Measurements from ENCODE around the gene SLC6A1. TPM values are rescaled to one million over a fixed set of nuclear protein-coding genes. Genes with fewer than 3 reads are reported as not detected.
A peak's percentile ranks its signal among the peaks of the same experiment; 100 is the strongest.

Gene SLC6A1
- total and polyA plus RNA-seq, 4 donors = 16.0 to 71.9 (median 33.8) TPM

GRCh38 chr3:11019116-11019819 lies 26.7 kb downstream of the SLC6A1 start (continued):
- no peak for TF ChIP-seq FOXA2 (IDR thresholded peaks at IDR 0.05)
- TF ChIP-seq EGR1 (IDR thresholded peaks at IDR 0.05; ENCODE audit: low read depth in 2 of 2) = no peak
- TF ChIP-seq RXRA (IDR thresholded peaks at IDR 0.05) = no peak
- no peak for TF ChIP-seq SP1 (IDR thresholded peaks at IDR 0.05)
- no peak for TF ChIP-seq FOXA1 (IDR thresholded peaks at IDR 0.05)

- peak overlapping the region in 1 of 2 donors; percentile 59 for H3K27ac ChIP-seq (ENCODE audit: low read depth in 1 of 2, low read length in 2 of 2)
- no peak overlapping the region for H3K4me3 ChIP-seq (ENCODE audit: low read depth in 1 of 3, low read length in 3 of 3)
- no peak for DNase-seq (ENCODE audit: low spot score)
- peaks cover 3 to 32% (median 14%) of the 10 kb centered on the region in 4 donors for H3K36me3 ChIP-seq (ENCODE audit: control insufficient read depth in 4 of 4, insufficient read depth in 3 of 4, low read depth in 1 of 4, low read length in 3 of 4)
- peak in 1 of 2 donors; percentile 16 for TF ChIP-seq JUND (IDR thresholded peaks at IDR 0.05)
- TF ChIP-seq YY1 (IDR thresholded peaks at IDR 0.05) = peak; percentile 19
- no peak for TF ChIP-seq FOXA2 (IDR thresholded peaks at IDR 0.05)
- TF ChIP-seq REST (IDR thresholded peaks at IDR 0.05) = no peak
- no peak for TF ChIP-seq NR2F2 (IDR thresholded peaks at IDR 0.05)
- TF ChIP-seq SP1 (IDR thresholded peaks at IDR 0.05) = peak; percentile 41
- TF ChIP-seq FOXA1 (IDR thresholded peaks at IDR 0.05) = no peak
- TF ChIP-seq ATF3 (IDR thresholded peaks at IDR 0.05) = no peak
- TF ChIP-seq TAF1 (conservative IDR thresholded peaks at IDR 0.05) = no peak
- peak; percentile 20 to 76 for TF ChIP-seq RXRA (IDR thresholded peaks at IDR 0.05)
- peak in 1 of 2 donors; percentile 9 for TF ChIP-seq RAD21 (IDR thresholded peaks at IDR 0.05)
- TF ChIP-seq HNF4A (conservative IDR thresholded peaks at IDR 0.05) = peak; percentile 87 to 91
- peak; percentile 34 for TF ChIP-seq HNF4G (IDR thresholded peaks at IDR 0.05)
- TF ChIP-seq MAX (IDR thresholded peaks at IDR 0.05) = no peak
- H3K9ac ChIP-seq (ENCODE audit: low read depth in 1 of 2, low read length in 2 of 2) = no peak overlapping the region
- H3K4me1 ChIP-seq (ENCODE audit: control insufficient read depth in 4 of 4, insufficient read depth in 4 of 4, low read length in 3 of 4) = peaks cover 6 to 49% (median 40%) of the 10 kb centered on the region in 4 donors
- WGBS = 42% methylated on average over 2 of the region's 2 CpGs
- no peaks in the 10 kb centered on the region for H3K27me3 ChIP-seq (ENCODE audit: control insufficient read depth in 4 of 4, insufficient read depth in 4 of 4, low read length in 3 of 4)
- H3K9me3 ChIP-seq (ENCODE audit: control insufficient read depth in 4 of 4, low read length in 3 of 4) = no peaks in the 10 kb centered on the region
Observed at GRCh38 chr3:11020764-11021163, 28.2 kb downstream of the SLC6A1 start.

- WGBS = 80% methylated on average over 8 of the region's 8 CpGs
- H3K36me3 ChIP-seq (ENCODE audit: control insufficient read depth in 4 of 4, insufficient read depth in 3 of 4, low read depth in 1 of 4, low read length in 3 of 4) = peaks cover 6 to 35% (median 20%) of the 10 kb centered on the region in 4 donors
- H3K27ac ChIP-seq (ENCODE audit: low read depth in 1 of 2, low read length in 2 of 2) = peak overlapping the region; percentile 48 to 59
- no peak overlapping the region for H3K9ac ChIP-seq (ENCODE audit: low read depth in 1 of 2, low read length in 2 of 2)
- peaks cover 6 to 49% (median 40%) of the 10 kb centered on the region in 4 donors for H3K4me1 ChIP-seq (ENCODE audit: control insufficient read depth in 4 of 4, insufficient read depth in 4 of 4, low read length in 3 of 4)
- DNase-seq (ENCODE audit: low spot score) = no peak
- no peak overlapping the region for H3K4me3 ChIP-seq (ENCODE audit: low read depth in 1 of 3, low read length in 3 of 3)
- no peaks in the 10 kb centered on the region for H3K9me3 ChIP-seq (ENCODE audit: control insufficient read depth in 4 of 4, low read length in 3 of 4)
- H3K27me3 ChIP-seq (ENCODE audit: control insufficient read depth in 4 of 4, insufficient read depth in 4 of 4, low read length in 3 of 4) = no peaks in the 10 kb centered on the region
- no peak for TF ChIP-seq FOXA2 (IDR thresholded peaks at IDR 0.05)
- no peak for TF ChIP-seq CTCF (IDR thresholded peaks at IDR 0.05; ENCODE audit: low read depth, low read length, missing input control)
- no peak for TF ChIP-seq YY1 (IDR thresholded peaks at IDR 0.05)
- TF ChIP-seq REST (IDR thresholded peaks at IDR 0.05) = no peak
- no peak for TF ChIP-seq HNF4G (IDR thresholded peaks at IDR 0.05)
- no peak for TF ChIP-seq RXRA (IDR thresholded peaks at IDR 0.05)
- TF ChIP-seq JUND (IDR thresholded peaks at IDR 0.05) = no peak
- TF ChIP-seq ZBTB33 (IDR thresholded peaks at IDR 0.05) = no peak
- TF ChIP-seq MAX (IDR thresholded peaks at IDR 0.05) = no peak
- no peak for TF ChIP-seq FOXA1 (IDR thresholded peaks at IDR 0.05)
Observed at GRCh38 chr3:11021611-11022011, 29.1 kb downstream of the SLC6A1 start.

Measured in liver (tissue), 9 donors.